Measurements from ENCODE around the gene EZR. TPM values are rescaled to one million over a fixed set of nuclear protein-coding genes. Genes with fewer than 3 reads are reported as not detected.

Gene EZR
- total and polyA plus RNA-seq, 10 of the 15 experiments (the other 5 are each of a cell fraction or from before 2014, with no cell fraction given): 79.1 to 282 (median 161) TPM

DNA sequence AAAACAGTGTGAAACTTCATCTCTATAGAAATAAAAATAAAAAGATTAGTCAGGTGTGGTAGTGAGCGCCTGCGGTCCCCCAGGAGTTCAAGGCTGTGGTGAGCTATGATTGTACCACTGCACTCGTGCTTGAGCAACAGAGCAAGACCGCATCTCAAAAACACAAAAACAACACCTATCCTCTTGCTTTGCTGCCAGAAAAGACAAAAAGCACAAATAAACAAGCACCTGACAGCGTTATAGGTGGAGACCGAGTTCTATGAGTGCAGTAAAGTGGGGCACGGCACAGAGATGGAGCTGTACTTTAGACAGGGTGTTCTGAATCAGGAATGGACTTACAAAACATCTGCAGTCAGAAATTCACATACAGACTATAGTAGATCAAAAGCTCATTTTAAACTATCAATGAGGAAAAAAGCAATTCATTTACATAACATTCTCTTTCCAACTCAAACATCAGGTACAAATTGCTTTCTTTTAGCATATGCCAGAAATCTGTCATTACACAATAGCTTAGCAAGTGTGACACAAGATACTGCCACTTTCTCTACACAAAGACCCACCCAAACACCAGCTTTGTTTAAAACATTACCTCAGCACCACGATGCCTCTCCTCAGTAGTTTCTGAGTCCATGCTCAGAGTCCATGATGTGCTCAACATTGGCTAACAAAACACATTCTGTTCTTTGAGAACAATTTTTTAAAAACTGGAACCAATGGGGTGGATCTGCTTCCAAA lies 10.1 kb downstream of the EZR start (continued):
- TF ChIP-seq, protein P1, sequence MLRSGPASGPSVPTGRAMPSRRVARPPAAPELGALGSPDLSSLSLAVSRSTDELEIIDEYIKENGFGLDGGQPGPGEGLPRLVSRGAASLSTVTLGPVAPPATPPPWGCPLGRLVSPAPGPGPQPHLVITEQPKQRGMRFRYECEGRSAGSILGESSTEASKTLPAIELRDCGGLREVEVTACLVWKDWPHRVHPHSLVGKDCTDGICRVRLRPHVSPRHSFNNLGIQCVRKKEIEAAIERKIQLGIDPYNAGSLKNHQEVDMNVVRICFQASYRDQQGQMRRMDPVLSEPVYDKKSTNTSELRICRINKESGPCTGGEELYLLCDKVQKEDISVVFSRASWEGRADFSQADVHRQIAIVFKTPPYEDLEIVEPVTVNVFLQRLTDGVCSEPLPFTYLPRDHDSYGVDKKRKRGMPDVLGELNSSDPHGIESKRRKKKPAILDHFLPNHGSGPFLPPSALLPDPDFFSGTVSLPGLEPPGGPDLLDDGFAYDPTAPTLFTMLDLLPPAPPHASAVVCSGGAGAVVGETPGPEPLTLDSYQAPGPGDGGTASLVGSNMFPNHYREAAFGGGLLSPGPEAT (IDR thresholded peaks at IDR 0.05; ENCODE audit: low read depth): peak; percentile 55; the same call in 1 of the 2 replicates
- TF ChIP-seq FOXM1 (IDR thresholded peaks at IDR 0.05; ENCODE audit: low read depth, low read length) (peak; percentile 75), MEF2A (IDR thresholded peaks at IDR 0.05; ENCODE audit: insufficient read depth, low read depth, low read length) (peak; percentile 48; the same call in 1 of the 2 replicates), CBX5 (IDR thresholded peaks at IDR 0.05; ENCODE audit: low read depth) (peak; percentile 32; the same call in 1 of the 2 replicates), TCF3 (IDR thresholded peaks at IDR 0.05; ENCODE audit: borderline replicate concordance, insufficient read depth, low read depth, low read length) (0 out of 2 replicates have a peak, but pooled peaks have one; percentile 74), MEF2B (IDR thresholded peaks at IDR 0.05; ENCODE audit: partially characterized antibody, poor library complexity, severe bottlenecking) (peak; percentile 86), EP300 (IDR thresholded peaks at IDR 0.05; ENCODE audit: borderline replicate concordance in 1 of 2, control insufficient read depth in 1 of 2, low read depth in 2 of 2, low read length in 2 of 2) (peak; percentile 75 to 91), NFYA (IDR thresholded peaks at IDR 0.05; ENCODE audit: borderline replicate concordance, low read depth, low read length) (no peak)

DNA sequence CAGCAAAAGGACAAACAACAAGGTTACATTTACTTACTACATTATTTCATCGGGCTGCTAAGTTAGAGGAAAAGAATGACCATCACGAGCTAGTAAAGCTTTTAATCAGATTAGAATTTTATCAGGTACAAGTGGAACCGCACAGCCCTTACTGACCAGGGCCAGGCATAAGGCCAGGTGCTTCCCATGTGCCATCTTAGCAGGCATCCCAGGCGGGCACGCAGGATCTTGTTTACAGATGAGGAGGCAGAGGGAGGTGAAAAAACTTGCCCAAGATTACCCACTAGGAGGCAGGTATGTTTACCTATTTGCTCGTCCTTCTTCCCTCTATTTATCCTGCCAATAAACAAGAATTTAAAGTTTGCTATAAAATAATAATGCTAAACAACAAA lies 10.7 kb downstream of the EZR start:
- intact Hi-C loops (cut with micrococcal nuclease; ENCODE audit: unreplicated experiment): no loop called here
- Histone ChIP-seq H2AFZ (ENCODE audit: control insufficient read depth, low read depth, low read length) (no peak overlapping the region), H3K36me3 (ENCODE audit: control insufficient read depth in 2 of 2, insufficient read depth in 2 of 2, low read length in 1 of 2) (peaks cover 4 to 16% of the 10 kb centered on the region in 2 experiments), H3K9ac (ENCODE audit: control insufficient read depth, insufficient read depth, low read length) (peak overlapping the region; percentile 30; the same call in 1 of the 2 replicates), H3K9me3 (replicated peaks; ENCODE audit: control insufficient read depth, insufficient read depth, low read length) (no peaks in the 10 kb centered on the region), H3K4me2 (ENCODE audit: control insufficient read depth, insufficient read depth) (peak overlapping the region; percentile 93), H4K20me1 (ENCODE audit: control insufficient read depth, insufficient read depth) (peaks cover 4% of the 10 kb centered on the region; the same call in 1 of the 2 replicates), H3K27me3 (replicated peaks in 1 of 2; ENCODE audit: control insufficient read depth in 2 of 2, insufficient read depth in 2 of 2, low read length in 1 of 2) (no peaks in the 10 kb centered on the region), H3K27ac (ENCODE audit: control insufficient read depth, insufficient read depth) (peak overlapping the region; percentile 72), H3K79me2 (ENCODE audit: control insufficient read depth, insufficient read depth, low read length) (peaks cover 97% of the 10 kb centered on the region), H3K4me3 (peak overlapping the region; percentile 50; the same call in 1 of the 2 replicates), H3K4me1 (ENCODE audit: control insufficient read depth, insufficient read depth, low read length) (peaks cover 74% of the 10 kb centered on the region)
- ChIA-PET SMC1A (ENCODE audit: uncharacterized antibody, unreplicated experiment) (interaction anchor here (0.7 to 5.6 kb wide), 20 partner anchors 9 to 299 kb away, joined by 3 to 73 read pairs (median 6); partner anchors contain the start of gene EZR), RAD21 (ENCODE audit: unreplicated experiment) (interaction anchor here (1.1 to 4.1 kb wide), 11 partner anchors 9 to 93 kb away, joined by 3 to 36 read pairs (median 6); partner anchors contain the start of gene EZR), CTCF (interaction anchor here (1.0 to 5.2 kb wide), 15 partner anchors 8 to 164 kb away, joined by 3 to 45 read pairs (median 5); partner anchors contain the start of gene EZR), POLR2A (interaction anchor here (0.5 to 3.5 kb wide), 10 partner anchors 8 to 1413 kb away, joined by 3 to 21 read pairs (median 5); no protein-coding TSS in a partner anchor)
- no peak for DNase-seq (ENCODE audit: low read depth, low spot score)
- 16% methylated on average over 6 of the region's 6 CpGs for WGBS (ENCODE audit: insufficient coverage, insufficient replicate concordance, low lambda C conversion rate, missing lambda C conversion rate)
- in situ Hi-C loops (cut with MboI): no loop called here
- no peak for TF ChIP-seq BRCA1 (IDR thresholded peaks at IDR 0.05; ENCODE audit: low read depth, low read length)
- TF ChIP-seq, protein P2, sequence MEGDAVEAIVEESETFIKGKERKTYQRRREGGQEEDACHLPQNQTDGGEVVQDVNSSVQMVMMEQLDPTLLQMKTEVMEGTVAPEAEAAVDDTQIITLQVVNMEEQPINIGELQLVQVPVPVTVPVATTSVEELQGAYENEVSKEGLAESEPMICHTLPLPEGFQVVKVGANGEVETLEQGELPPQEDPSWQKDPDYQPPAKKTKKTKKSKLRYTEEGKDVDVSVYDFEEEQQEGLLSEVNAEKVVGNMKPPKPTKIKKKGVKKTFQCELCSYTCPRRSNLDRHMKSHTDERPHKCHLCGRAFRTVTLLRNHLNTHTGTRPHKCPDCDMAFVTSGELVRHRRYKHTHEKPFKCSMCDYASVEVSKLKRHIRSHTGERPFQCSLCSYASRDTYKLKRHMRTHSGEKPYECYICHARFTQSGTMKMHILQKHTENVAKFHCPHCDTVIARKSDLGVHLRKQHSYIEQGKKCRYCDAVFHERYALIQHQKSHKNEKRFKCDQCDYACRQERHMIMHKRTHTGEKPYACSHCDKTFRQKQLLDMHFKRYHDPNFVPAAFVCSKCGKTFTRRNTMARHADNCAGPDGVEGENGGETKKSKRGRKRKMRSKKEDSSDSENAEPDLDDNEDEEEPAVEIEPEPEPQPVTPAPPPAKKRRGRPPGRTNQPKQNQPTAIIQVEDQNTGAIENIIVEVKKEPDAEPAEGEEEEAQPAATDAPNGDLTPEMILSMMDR (IDR thresholded peaks at IDR 0.05 in 2 of 3, conservative IDR thresholded peaks at IDR 0.05 in 1 of 3; ENCODE audit: control insufficient read depth in 2 of 3, extremely low read depth in 1 of 3, insufficient read depth in 1 of 3, low read depth in 3 of 3, low read length in 3 of 3): 0 out of 6 replicates have a peak, but pooled peaks of 2 of the 3 experiments have one; percentile 1 to 16
- TF ChIP-seq, protein P3, sequence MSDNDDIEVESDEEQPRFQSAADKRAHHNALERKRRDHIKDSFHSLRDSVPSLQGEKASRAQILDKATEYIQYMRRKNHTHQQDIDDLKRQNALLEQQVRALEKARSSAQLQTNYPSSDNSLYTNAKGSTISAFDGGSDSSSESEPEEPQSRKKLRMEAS (IDR thresholded peaks at IDR 0.05; ENCODE audit: low read depth, low read length): 0 out of 2 replicates have a peak, but pooled peaks have one; percentile 15
- ATAC-seq: no peak
- no TSS peak for BruUV-seq (replicated peaks)
- no peak for FAIRE-seq
